DMS53 (cell line): Measurements from ENCODE around the gene PHACTR1.
"Not testable (repeated sequence)": the region's sequence is repeated elsewhere in the genome, so short reads cannot be mapped to it uniquely, and the experiment has no call there.

ENCODE experiments used
- DNase-seq: peaks from one replicate; lab custom pipeline; 2025; lab: John Stamatoyannopoulos, UW

PHACTR1 gene

GRCh38 chr6:13314806-13315205 lies 598.2 kb downstream of the PHACTR1 start:
- no peak for DNase-seq

- DNase-seq: no peak
Measured at GRCh38 chr6:13315896-13316295, 599.3 kb downstream of the PHACTR1 start.

GRCh38 chr6:13318821-13319220 lies 602.3 kb downstream of the PHACTR1 start:
- no peak for DNase-seq

DNA sequence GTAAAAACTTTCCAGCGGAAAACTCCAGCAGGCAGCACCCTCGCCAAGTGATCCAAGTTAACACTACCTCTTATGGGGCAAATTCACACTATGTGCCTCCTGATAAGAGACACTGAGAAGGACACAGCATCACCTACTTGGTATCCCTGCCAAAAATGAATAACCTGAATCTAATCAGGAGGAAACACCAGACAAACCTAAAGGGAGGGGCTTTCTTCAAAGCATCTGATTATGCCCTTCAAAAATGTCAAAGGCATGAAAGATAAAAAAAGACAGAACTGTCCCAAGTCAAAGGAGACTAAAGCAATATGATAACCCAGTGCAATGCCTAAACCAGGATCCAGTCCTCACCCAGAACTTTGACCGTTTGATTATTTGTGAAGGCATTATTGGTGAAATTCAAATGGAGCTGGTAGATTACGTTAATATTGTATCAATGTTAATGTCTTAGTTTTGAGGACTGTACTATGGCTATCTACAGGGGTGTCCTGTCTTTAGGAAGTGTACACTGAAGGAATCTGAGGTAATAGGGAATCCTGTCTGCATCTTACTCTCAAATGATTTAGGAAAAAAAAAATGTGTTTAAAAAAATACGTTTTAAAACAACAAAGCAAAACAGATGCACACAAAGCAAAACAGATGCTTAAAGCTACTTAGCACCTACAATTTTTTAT lies 603.5 kb downstream of the PHACTR1 start:
- no peak for DNase-seq

DNA sequence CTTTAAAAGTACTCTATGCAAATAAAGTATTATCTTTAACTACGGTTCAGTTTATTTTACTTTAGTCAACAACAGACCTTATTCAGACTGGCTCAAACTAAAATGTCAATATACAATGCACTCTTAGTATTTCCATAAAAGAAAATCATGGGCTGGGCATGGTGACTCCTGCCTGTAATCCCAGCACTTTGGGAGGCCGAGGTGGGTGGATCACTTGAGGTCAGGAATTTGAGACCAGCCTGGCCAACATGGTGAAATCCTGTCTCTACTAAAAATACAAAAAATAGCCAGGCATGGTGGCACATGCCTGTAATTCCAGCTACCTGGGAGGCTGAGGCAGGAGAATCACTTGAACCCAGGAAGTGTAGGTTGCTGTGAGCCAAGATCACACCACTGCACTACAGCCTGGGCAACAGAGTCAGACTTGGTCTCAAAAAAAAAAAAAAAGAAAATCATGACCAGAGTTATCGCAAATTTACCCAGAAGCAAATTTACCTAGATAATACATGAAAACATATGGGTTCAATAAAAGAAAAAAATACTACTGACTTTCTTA lies 609.5 kb downstream of the PHACTR1 start:
- DNase-seq: not testable (repeated sequence)

GRCh38 chr6:13327691-13328075 lies 611.1 kb downstream of the PHACTR1 start:
- DNase-seq: no peak

DNA sequence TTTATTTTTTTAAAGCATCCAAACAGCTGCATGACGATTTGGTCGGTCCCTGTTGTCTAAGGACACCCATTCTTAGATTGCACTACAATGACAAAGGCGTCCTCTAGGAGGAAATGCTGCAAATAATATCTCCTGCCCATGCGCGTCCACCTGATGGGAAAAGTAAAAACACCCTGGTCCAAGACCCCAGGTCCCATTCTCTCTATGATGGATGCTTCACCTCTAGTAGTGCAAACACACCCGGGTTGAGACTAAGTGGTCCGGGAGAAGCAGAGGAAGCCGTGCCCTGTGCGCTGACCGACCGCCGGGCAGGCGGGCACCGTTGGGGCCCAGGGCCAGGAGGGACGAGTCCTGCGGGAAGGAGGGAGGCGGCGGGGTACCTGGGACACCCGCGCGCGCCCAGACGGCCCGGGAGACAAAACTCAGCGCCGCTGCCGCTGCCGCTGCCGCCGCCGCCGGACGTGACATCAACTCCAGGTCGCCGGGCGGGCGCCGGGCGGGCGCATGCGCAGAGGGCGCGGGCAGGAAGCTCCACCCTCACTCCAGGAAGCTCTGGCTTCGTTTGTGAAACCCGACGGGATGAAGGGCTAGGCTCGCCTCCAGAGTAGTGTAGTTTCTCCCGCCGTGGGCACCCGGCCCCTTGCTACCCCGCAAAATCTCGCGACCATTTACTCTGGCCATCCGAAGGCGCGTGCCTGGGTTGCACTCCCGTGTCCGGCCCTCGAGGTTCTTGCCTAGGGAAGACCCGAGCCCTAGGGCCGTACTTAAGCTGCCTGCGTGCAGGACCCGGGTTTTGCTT lies 611.7 kb downstream of the PHACTR1 start, which contains the start of gene TBC1D7:
Gene TBC1D7, minus strand, starts transcription at position 462 of the 799 bp plus-strand sequence. CDS start 1,639 bp downstream, outside the sequence.
- DNase-seq: peak; percentile 96

DNA sequence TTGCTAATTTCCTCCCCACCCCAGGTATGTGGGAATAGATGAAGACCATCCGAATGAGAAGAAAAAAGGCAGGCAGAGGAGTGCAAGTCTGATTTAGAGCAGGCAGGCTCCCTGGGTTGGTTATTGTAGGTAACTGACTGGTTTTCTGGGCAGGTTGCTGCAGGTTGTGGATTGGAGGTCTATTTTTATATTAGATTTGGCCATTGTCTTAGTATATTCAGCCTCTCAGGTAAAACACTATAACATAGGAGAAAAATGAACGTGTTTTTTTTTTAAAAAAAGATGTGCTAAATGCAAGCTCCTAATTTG lies 612.3 kb downstream of the PHACTR1 start:
- DNase-seq: no peak

DNA sequence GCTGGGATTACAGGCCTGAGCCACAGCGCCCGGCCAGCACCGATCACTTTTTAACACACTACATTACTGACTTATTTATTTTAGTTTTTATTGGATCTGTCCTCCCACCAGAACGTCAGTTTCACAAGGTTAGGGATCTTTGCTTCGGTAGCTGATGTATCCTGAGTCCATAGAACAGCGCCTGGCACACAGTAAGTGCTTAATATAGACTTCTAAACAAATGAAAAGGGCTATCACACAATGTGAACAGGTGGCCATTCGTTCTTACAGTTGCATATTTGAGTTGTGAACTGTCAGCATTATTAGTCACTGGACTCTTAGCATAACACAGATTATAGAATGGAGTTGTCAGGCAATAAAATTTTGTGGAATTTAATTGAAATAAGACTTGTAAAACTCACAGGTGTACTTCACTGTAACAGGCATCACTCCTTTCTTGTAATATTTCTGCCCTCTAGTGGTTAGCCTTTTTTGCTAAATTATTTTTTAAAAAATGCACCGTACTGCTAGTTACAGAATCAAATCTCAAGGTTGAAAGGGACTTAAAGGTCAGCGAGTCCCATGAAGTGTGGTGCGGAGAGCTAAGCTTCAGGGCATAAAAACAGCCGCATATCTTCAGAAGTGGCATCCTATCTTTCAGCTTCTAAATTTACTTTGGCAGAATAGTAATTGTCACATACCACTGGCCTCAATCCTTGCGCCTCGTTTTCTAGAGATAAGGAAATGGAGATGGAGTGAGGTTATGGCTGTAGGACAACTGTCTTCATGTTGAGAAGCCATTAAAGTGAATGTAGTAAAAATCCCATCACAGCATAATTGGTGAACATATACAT lies 615.2 kb downstream of the PHACTR1 start:
- DNase-seq: peak; percentile 65

DNA sequence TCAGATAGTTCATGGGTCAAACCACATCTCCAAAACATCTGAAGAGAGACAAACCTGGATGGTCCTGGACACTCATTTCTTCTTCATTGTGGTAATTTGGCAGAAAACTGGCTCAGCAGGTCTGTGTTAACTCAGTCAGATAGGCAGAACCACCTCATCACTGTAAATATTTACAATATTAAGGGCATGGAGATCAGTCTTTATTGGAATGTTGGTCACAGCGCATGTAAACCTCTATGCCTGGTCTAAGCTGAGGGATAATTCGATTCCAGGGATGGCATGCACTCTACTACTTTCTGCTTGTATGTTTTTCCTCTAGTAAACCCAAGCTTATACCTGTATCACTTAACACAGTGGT lies 615.8 kb downstream of the PHACTR1 start:
- DNase-seq: peak; percentile 73

DNA sequence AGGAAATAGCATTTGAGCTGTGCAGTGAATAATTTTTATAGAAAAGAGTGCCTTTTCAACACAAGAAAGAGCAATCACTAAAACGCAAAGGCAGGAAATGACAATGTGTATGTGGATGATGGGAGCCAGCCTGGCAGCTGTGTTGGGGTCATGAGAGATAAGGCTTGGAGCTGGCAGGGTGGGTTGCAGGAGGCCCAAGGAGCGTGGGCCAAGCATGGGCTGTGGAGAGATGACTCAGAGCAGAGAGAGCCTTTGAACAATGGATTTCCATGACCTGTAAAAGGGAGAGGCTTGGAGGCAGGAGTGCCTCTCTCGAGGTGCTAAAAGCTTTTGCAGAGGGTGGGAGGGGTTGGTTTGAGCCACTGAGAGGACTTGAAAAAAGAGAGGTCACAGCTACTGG lies 618.4 kb downstream of the PHACTR1 start:
- no peak for DNase-seq

GRCh38 chr6:13336553-13336952 lies 620.0 kb downstream of the PHACTR1 start:
- peak; percentile 80 for DNase-seq

DNA sequence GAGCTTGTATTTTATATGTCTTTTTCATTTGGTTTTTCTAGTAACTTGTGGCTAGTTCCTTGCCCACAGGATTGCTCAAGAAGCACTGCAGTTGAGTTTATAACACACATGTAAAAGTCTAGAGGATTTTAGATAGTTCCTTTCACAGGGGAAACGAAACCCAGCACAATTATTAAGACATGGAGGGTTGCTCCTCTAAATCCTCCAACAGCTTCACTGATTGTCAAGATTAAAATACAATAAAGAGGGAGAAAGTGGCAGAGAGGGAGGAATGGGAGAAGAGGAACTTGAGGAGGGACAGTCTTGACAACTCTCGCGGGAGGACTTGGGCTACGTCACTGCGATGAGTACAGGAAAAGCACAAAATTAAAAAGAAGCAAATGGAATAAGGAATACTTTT lies 621.5 kb downstream of the PHACTR1 start:
- no peak for DNase-seq
